Neuronal stem cell (in vitro differentiated cells): ENCODE data around the gene GPX2.

Experiments used
- DNase-seq: peaks from one replicate; pipeline ENCODE4 v3.0.0-alpha.2; 2013; ENCODE audit warnings: low spot score
- H2AFZ ChIP-seq: one replicate; pipeline ENCODE4 v1.6.1; 2013; ENCODE audit warnings: mild to moderate bottlenecking, low read length, inconsistent platforms
- H2AK5ac ChIP-seq: 2 replicates; pipeline ENCODE4 v1.6.1; 2013; ENCODE audit warnings: low read depth, mild to moderate bottlenecking, inconsistent platforms, low read length, moderate library complexity, mixed read lengths
- H2BK120ac ChIP-seq: 2 replicates; pipeline ENCODE4 v1.6.1; 2013; ENCODE audit warnings: low read depth, mild to moderate bottlenecking, inconsistent platforms, low read length, moderate library complexity, mixed read lengths
- H2BK12ac ChIP-seq: one replicate; pipeline ENCODE4 v1.6.1; 2013; ENCODE audit warnings: low read length, inconsistent platforms
- H2BK15ac ChIP-seq: 2 replicates; pipeline ENCODE4 v1.6.1; 2013; ENCODE audit warnings: mild to moderate bottlenecking, low read length, inconsistent platforms, mixed read lengths
- H2BK5ac ChIP-seq: one replicate; pipeline ENCODE4 v1.6.1; 2013; ENCODE audit warnings: inconsistent platforms, mild to moderate bottlenecking, low read length, moderate library complexity
- H3K14ac ChIP-seq: one replicate; pipeline ENCODE4 v1.6.1; 2013; ENCODE audit warnings: low read length, inconsistent platforms
- H3K18ac ChIP-seq: 2 replicates; pipeline ENCODE4 v1.6.1; 2013; ENCODE audit warnings: low read length, inconsistent platforms
- H3K23ac ChIP-seq: 2 replicates; pipeline ENCODE4 v1.6.1; 2013; ENCODE audit warnings: low read depth, mild to moderate bottlenecking, mixed read lengths, low read length, inconsistent platforms; ENCODE audit not compliant: poor library complexity
- H3K27ac ChIP-seq: replicated peaks from 3 replicates; pipeline ENCODE4 v1.5.1; 2013; ENCODE audit warnings: low read length, inconsistent platforms
- H3K27me3 ChIP-seq, 3 experiments: 2 replicates each; pipeline ENCODE4 v1.6.1; 2013; ENCODE audit warnings: low read length in 3 of 3, mild to moderate bottlenecking in 2 of 3, inconsistent platforms in 1 of 3, low read depth in 1 of 3, mixed read lengths in 1 of 3, moderate library complexity in 1 of 3; ENCODE audit not compliant: control insufficient read depth in 3 of 3, insufficient read depth in 3 of 3
- H3K36me3 ChIP-seq, 2 donors: replicated peaks in 1 of 2; 2 replicates each; pipeline ENCODE4 v1.6.1; 2013; ENCODE audit warnings: low read length in 2 of 2; ENCODE audit not compliant: control insufficient read depth in 2 of 2, insufficient read depth in 2 of 2
- H3K4ac ChIP-seq: 2 replicates; pipeline ENCODE4 v1.6.1; 2013; ENCODE audit warnings: inconsistent platforms, mild to moderate bottlenecking, low read length, moderate library complexity
- H3K4me1 ChIP-seq, 2 donors: 1 replicate in 1 of 2; 2 replicates in 1 of 2; pipeline ENCODE4 v1.6.1; 2013; ENCODE audit warnings: low read length in 2 of 2, low read depth in 1 of 2; ENCODE audit not compliant: control insufficient read depth in 2 of 2, insufficient read depth in 1 of 2
- H3K4me2 ChIP-seq: one replicate; pipeline ENCODE4 v1.6.1; 2013; ENCODE audit warnings: mild to moderate bottlenecking, low read length, inconsistent platforms; ENCODE audit not compliant: insufficient read depth, poor library complexity, severe bottlenecking
- H3K4me3 ChIP-seq, 2 donors: 2 replicates each; pipeline ENCODE4 v1.5.1; 2013; ENCODE audit warnings: low read length in 2 of 2, mild to moderate bottlenecking in 2 of 2, inconsistent platforms in 1 of 2, moderate library complexity in 1 of 2
- H3K79me1 ChIP-seq: one replicate; pipeline ENCODE4 v1.6.1; 2013; ENCODE audit warnings: low read depth, mild to moderate bottlenecking, inconsistent platforms, low read length, moderate library complexity
- H3K9ac ChIP-seq: one replicate; pipeline ENCODE4 v1.6.1; 2013; ENCODE audit warnings: mild to moderate bottlenecking, low read depth, low read length, inconsistent platforms; ENCODE audit not compliant: poor library complexity
- H3K9me3 ChIP-seq, 2 donors: replicated peaks in 1 of 2; 2 replicates each; pipeline versions ENCODE3 to v1.6.1; 2013; ENCODE audit warnings: low read length in 2 of 2, mild to moderate bottlenecking in 2 of 2, inconsistent platforms in 1 of 2, low read depth in 1 of 2, mixed read lengths in 1 of 2, moderate library complexity in 1 of 2; ENCODE audit not compliant: control insufficient read depth in 2 of 2, insufficient read depth in 1 of 2
- H4K8ac ChIP-seq: one replicate; pipeline ENCODE4 v1.6.1; 2013; ENCODE audit warnings: low read depth, mild to moderate bottlenecking, inconsistent platforms, low read length, moderate library complexity
- H4K91ac ChIP-seq: one replicate; pipeline ENCODE4 v1.6.1; 2013; ENCODE audit warnings: low read length, low read depth, mild to moderate bottlenecking, inconsistent platforms; ENCODE audit not compliant: poor library complexity
- WGBS, 2 donors: extraction: QIAGEN DNeasy Blood & Tissue Kit; methylation state at CpG; one replicate each; pipeline ENCODE4 v1.1.7; 2013; ENCODE audit warnings: missing lambda C conversion rate in 2 of 2, mixed read lengths in 1 of 2; ENCODE audit not compliant: insufficient read length in 2 of 2, insufficient replicate concordance in 1 of 2; ENCODE audit errors: extremely low coverage in 2 of 2; 5-methylcytosine and 5-hydroxymethylcytosine counted together

The GPX2 gene

DNA sequence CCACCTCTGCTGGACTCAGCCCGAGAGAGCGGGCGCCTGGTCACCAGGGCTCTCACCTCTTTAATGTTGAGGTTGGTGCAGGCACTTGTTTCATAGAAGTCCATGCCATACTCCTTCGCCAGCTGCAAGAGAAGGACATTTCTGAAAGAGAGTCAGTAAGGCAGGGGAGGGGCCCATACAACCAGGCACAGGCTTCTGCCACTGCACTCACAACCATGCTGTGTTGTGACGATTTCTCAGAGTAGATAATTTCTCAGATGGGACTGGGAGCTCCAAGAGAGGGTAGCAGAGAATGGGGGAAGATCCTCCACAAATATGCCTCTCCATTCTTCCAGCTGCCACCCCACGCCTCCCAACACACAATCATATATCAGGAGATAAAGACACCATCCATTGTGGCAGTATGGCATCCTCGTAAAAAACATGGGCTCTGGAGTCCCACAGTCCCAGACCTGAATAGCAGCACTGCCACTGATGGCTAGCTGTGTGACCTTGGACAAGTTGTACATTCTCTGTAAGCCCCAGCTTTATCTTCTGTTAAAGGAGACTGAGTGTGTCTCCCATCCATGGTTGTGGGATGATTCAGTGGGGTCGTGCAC is 6.2 kb upstream of the GPX2 start:
- H3K4ac ChIP-seq = no peak overlapping the region

GRCh38 chr14:64947710-64948611 is 5.4 kb upstream of the GPX2 start:
- peak overlapping the region; percentile 13 for H3K23ac ChIP-seq
- no peak overlapping the region for H3K4me2 ChIP-seq
- no peaks in the 10 kb centered on the region for H3K9me3 ChIP-seq
- H3K36me3 ChIP-seq = peaks cover 2 to 73% of the 10 kb centered on the region in 2 donors
- no peaks in the 10 kb centered on the region for H3K79me1 ChIP-seq
- no peak overlapping the region for H4K8ac ChIP-seq
- no CpG with 5 or more reads among the region's 28 CpGs for WGBS, 2 donors
- H3K4me1 ChIP-seq = no peaks in the 10 kb centered on the region
- no peak overlapping the region for H3K4me3 ChIP-seq
- H3K27me3 ChIP-seq = no peaks in the 10 kb centered on the region
- no peak for DNase-seq
- H3K27ac ChIP-seq = no peak overlapping the region
- no peak overlapping the region for H4K91ac ChIP-seq
- no peak overlapping the region for H3K4ac ChIP-seq
- no peak overlapping the region for H2BK120ac ChIP-seq
- H3K18ac ChIP-seq = no peak overlapping the region
- no peak overlapping the region for H2AK5ac ChIP-seq
- no peak overlapping the region for H3K9ac ChIP-seq
- no peak overlapping the region for H2BK15ac ChIP-seq
- H3K14ac ChIP-seq = peak overlapping the region; percentile 44
- H2AFZ ChIP-seq = no peak overlapping the region
- no peak overlapping the region for H2BK5ac ChIP-seq
- H2BK12ac ChIP-seq = no peak overlapping the region

More for the DNA sequence above, 6.2 kb upstream of the GPX2 start:
- H3K18ac ChIP-seq = no peak overlapping the region
- no peak overlapping the region for H2BK15ac ChIP-seq
- no peak overlapping the region for H3K14ac ChIP-seq
- H3K27ac ChIP-seq = no peak overlapping the region
- H3K23ac ChIP-seq = no peak overlapping the region
- DNase-seq = no peak
- H4K8ac ChIP-seq = no peak overlapping the region
- no peak overlapping the region for H2AK5ac ChIP-seq
- H3K27me3 ChIP-seq = no peaks in the 10 kb centered on the region
- H4K91ac ChIP-seq = no peak overlapping the region
- H3K4me2 ChIP-seq = no peak overlapping the region
- H3K4me3 ChIP-seq = no peak overlapping the region
- H2BK120ac ChIP-seq = no peak overlapping the region
- H3K9me3 ChIP-seq = no peaks in the 10 kb centered on the region
- H3K4me1 ChIP-seq = no peaks in the 10 kb centered on the region
- no peak overlapping the region for H3K9ac ChIP-seq
- WGBS, 2 donors = no CpG with 5 or more reads among the region's 8 CpGs
- H2AFZ ChIP-seq = no peak overlapping the region
- H2BK5ac ChIP-seq = no peak overlapping the region
- no peak overlapping the region for H2BK12ac ChIP-seq
- H3K36me3 ChIP-seq = peaks cover 2 to 71% of the 10 kb centered on the region in 2 donors
- no peaks in the 10 kb centered on the region for H3K79me1 ChIP-seq

GRCh38 chr14:64946310-64947045 is 3.9 kb upstream of the GPX2 start:
- H3K4me2 ChIP-seq = no peak overlapping the region
- H3K4me1 ChIP-seq = no peaks in the 10 kb centered on the region
- no peak overlapping the region for H3K14ac ChIP-seq
- H2AFZ ChIP-seq = no peak overlapping the region
- H3K27me3 ChIP-seq = no peaks in the 10 kb centered on the region
- H3K4me3 ChIP-seq = no peak overlapping the region
- H2BK5ac ChIP-seq = no peak overlapping the region
- H3K4ac ChIP-seq = no peak overlapping the region
- no peak overlapping the region for H4K91ac ChIP-seq
- no peaks in the 10 kb centered on the region for H3K79me1 ChIP-seq
- H3K18ac ChIP-seq = no peak overlapping the region
- DNase-seq = no peak
- peaks cover 2 to 72% of the 10 kb centered on the region in 2 donors for H3K36me3 ChIP-seq
- WGBS, 2 donors = no CpG with 5 or more reads among the region's 6 CpGs
- no peak overlapping the region for H2BK120ac ChIP-seq
- no peak overlapping the region for H3K9ac ChIP-seq
- H4K8ac ChIP-seq = no peak overlapping the region
- H2BK15ac ChIP-seq = no peak overlapping the region
- H2BK12ac ChIP-seq = no peak overlapping the region
- H3K27ac ChIP-seq = no peak overlapping the region
- H2AK5ac ChIP-seq = no peak overlapping the region
- H3K23ac ChIP-seq = no peak overlapping the region
- H3K9me3 ChIP-seq = no peaks in the 10 kb centered on the region
